SJSA1 (cell line): ENCODE measurements around the gene MAN2A1. TPM values are rescaled to one million over a fixed set of nuclear protein-coding genes. Genes with fewer than 3 reads are reported as not detected.

Experiments used
- DNase-seq, 2 experiments: peaks; one replicate each; pipeline ENCODE4 v3.0.0-alpha.2; 2015 to 2020; ENCODE audit warnings: low spot score in 2 of 2, low read depth in 1 of 2
- H3K27ac ChIP-seq: fragments of 250-450 bp; sonication (Bioruptor Pico); 2 replicates; pipeline ENCODE4 v1.5.1; 2020; ENCODE audit warnings: mild to moderate bottlenecking, moderate library complexity
- H3K27me3 ChIP-seq: fragments of 250-450 bp; sonication (Bioruptor Pico); replicated peaks from 2 replicates; pipeline ENCODE4 v1.5.1; 2020; ENCODE audit warnings: mild to moderate bottlenecking, moderate library complexity
- H3K36me3 ChIP-seq: fragments of 250-450 bp; sonication (Bioruptor Pico); 2 replicates; pipeline ENCODE4 v1.5.1; 2020; ENCODE audit warnings: mild to moderate bottlenecking
- H3K4me1 ChIP-seq: fragments of 250-450 bp; sonication (Bioruptor Pico); replicated peaks from 2 replicates; pipeline ENCODE4 v1.6.1; 2021; ENCODE audit warnings: mild to moderate bottlenecking
- H3K4me3 ChIP-seq: fragments of 250-450 bp; sonication (Bioruptor Pico); 2 replicates; pipeline ENCODE4 v1.5.1; 2020; ENCODE audit warnings: mild to moderate bottlenecking
- H3K9me3 ChIP-seq: fragments of 250-450 bp; sonication (Bioruptor Pico); replicated peaks from 2 replicates; pipeline ENCODE4 v1.5.1; 2020; ENCODE audit warnings: mild to moderate bottlenecking
- total RNA-seq: library from RNA; depleted of rRNA; stranded (reverse); fragments of >200 nt; shearing (Covaris generic); gene quantifications from 2 replicates; pipeline ENCODE4 v1.2.3, GENCODE V29; 2014

The MAN2A1 gene
- total RNA-seq, 1 experiment from 2014 or later = 112 TPM

DNA sequence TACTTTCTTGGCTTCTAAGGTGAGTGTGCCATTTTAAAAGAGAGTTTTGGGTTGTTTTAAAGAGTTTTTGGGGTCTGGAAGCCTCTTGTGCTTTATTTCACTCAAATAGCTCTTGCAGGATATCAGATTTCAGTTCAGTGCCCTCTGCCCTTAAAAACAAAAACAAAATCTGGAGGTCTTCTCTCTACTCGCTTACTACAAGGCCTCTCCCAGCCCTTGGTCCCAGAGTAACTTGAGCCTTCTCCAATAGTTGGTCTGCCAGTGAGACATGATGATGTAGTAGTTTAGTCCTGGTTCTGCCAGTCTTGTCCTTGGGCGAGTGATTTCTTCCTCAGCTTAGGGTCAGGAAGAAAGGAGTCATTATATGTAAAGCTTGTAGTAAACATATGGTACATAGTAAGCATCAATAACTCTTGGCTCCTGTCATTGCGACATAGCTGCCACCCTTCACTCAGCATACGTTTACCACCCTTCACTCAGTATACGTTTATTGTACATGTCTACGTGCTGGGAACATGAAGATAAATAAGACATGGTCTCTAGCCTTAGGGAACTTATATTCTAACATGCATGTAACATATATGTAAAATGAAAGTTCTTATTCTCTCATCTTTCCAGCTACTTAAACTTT, 147.6 kb downstream of the MAN2A1 start:
- peaks cover 37% of the 10 kb centered on the region for H3K36me3 ChIP-seq
- no peaks in the 10 kb centered on the region for H3K9me3 ChIP-seq
- H3K27me3 ChIP-seq = no peaks in the 10 kb centered on the region
- H3K4me3 ChIP-seq = no peak overlapping the region
- H3K4me1 ChIP-seq = 0 out of 2 replicates have a peak, but pooled peaks cover 5% of the 10 kb centered on the region
- H3K27ac ChIP-seq = no peak overlapping the region
- no peak for DNase-seq

DNA sequence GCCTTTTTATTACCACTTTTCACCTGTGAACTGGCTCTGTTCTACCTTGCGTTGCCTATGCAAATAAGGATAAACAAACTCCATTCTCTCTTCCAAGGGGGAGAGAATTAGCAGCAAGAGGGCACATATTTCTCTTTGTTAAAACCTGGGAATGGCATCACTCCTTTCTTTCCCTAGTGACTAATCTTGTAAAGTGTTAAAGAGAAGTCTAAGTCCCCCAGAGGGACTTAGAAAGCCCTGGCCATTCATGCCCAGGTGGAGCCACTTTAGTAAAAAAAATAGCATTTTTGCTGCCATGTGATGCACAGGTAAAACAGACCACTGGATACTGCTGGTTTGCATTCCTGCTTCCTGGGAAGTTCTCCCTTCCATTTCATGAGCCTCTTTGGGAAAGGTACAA, 148.4 kb downstream of the MAN2A1 start:
- Histone ChIP-seq H3K36me3 (peaks cover 41% of the 10 kb centered on the region), H3K4me1 (0 out of 2 replicates have a peak, but pooled peaks cover 2% of the 10 kb centered on the region), H3K27me3 (no peaks in the 10 kb centered on the region), H3K9me3 (no peaks in the 10 kb centered on the region), H3K27ac (no peak overlapping the region), H3K4me3 (no peak overlapping the region)
- no peak for DNase-seq

DNA sequence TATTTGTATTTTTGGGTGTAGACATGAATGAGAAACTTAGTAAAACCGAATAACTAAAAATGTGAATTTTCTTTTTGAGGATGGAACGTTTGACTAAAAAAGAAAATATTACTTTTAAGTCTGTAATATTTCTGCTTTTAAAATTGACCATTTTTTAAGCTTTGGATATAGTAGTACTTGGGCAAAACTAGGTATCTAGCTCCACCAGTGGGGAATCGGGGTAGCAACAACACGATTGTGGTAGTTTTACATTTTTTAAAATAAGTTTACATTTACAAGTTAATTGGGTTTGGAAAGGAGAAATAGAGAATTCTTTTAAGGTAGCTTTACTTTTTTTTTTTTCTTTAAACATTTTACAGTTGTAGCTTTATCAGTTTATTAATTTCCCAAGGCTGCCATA, 154.4 kb downstream of the MAN2A1 start:
- no peak overlapping the region for H3K4me3 ChIP-seq
- H3K27ac ChIP-seq = no peak overlapping the region
- H3K9me3 ChIP-seq = no peaks in the 10 kb centered on the region
- H3K36me3 ChIP-seq = peaks cover 67% of the 10 kb centered on the region
- H3K27me3 ChIP-seq = no peaks in the 10 kb centered on the region
- H3K4me1 ChIP-seq = no peaks in the 10 kb centered on the region
- no peak for DNase-seq

DNA sequence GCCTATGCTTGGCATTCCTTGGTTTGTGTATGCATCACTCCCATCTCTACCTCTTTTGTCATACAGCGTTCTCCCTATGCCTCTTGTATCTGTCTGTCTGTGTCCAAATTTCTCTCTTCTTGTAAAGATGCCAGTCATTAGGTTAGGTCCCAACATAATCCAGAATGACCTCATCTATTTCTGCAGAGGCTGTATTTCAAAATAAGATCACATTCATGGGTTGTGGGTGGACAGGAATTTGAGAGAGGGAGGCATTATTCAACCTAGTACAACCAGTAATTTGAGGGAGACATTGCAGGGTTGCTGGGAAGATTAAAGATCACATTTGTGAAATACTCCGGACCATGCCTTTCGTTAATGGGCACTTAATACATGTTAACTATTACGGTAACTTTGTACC, 155.0 kb downstream of the MAN2A1 start:
- Histone ChIP-seq H3K36me3 (peaks cover 70% of the 10 kb centered on the region), H3K27me3 (no peaks in the 10 kb centered on the region), H3K4me3 (no peak overlapping the region), H3K9me3 (no peaks in the 10 kb centered on the region), H3K4me1 (no peaks in the 10 kb centered on the region), H3K27ac (no peak overlapping the region)
- DNase-seq = no peak

DNA sequence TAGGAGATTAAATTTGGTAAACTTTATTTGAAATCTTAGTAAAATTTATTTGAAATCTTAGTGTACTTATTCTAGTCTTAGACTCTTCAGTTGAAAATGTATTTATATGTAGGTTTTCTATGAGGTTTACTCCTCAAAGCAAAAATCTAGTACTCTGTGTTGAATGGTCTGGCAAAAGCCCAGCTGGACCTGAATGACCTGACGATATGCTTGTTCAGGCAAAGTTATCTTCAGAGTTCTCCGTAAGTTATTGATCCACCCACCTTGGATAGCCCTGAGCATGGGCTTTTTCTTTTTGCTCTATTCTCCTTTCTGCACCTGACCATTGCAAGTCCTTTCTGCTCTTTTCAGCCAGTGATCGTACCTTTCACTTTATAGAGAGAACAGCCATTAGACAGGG, 158.4 kb downstream of the MAN2A1 start:
- Histone ChIP-seq H3K9me3 (no peaks in the 10 kb centered on the region), H3K4me1 (peaks cover 17% of the 10 kb centered on the region), H3K36me3 (peaks cover 78% of the 10 kb centered on the region), H3K27me3 (no peaks in the 10 kb centered on the region), H3K27ac (no peak overlapping the region), H3K4me3 (no peak overlapping the region)
- DNase-seq = no peak

DNA sequence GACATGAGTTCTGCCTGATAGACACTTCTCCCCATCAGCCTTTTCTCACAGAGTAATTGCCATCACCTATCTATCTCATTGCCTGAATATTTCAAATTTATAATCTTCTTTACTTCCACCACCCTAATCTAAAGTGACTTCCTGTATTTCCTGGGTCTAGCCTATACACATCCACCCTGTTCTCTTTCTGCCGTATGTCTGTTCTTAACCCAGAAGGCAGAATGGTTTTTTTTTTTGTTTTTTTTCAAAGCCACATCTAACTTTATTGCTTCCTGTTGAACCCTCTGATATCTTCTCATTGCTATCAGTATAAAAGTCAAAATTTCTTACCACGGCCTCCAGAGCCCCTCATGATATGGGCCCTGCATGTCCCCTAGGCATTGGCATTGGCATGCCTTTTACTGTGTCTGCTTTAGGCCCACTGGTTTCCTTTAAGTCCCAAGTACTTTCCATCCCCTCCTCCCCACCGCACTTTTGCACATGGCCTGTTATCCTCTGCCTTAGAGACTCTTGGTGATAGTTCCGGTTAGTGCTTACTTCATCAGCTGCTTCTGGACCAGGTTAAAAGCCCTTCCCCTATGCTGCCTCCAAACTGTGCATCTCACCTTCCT, 159.9 kb downstream of the MAN2A1 start:
- no peaks in the 10 kb centered on the region for H3K27me3 ChIP-seq
- H3K4me3 ChIP-seq = no peak overlapping the region
- H3K36me3 ChIP-seq = peaks cover 71% of the 10 kb centered on the region
- no peak for DNase-seq
- H3K9me3 ChIP-seq = no peaks in the 10 kb centered on the region
- H3K4me1 ChIP-seq = peaks cover 20% of the 10 kb centered on the region
- H3K27ac ChIP-seq = no peak overlapping the region

DNA sequence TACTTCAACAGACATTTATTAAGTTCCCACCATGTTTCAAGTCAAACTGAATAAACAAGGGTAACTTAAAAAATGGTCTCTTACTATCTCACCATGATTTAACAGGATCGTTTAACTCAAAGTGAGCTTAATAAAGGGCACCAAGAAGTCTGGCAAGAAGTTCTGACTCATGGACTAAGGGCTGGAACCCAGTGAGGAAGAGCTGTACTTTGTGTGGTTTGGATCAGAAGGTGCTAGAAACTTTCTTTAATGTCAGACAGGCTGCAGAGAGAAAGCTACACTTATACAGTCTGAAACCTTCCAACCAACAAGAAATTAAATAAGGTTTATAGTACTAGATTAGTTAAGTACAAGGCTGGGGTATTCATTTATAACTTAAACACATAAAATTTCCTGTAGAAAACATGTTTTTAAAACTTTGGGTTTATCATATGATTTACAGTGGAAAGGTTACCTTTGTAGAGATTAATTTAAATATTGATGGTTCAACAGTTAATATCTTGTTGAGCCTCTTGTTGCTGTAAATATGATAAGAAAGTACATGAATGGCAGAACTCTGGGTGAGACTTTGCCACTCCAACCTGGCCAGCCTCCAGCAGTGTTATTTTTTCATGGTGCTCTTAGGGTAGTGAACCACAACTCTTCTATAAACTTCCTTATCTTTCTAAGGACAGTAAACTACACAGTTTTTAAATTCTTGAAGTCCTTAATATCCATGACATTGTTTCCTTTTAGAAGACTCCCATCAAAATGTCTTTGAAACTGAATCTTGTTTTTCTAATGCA, 162.8 kb downstream of the MAN2A1 start:
- H3K4me1 ChIP-seq = peaks cover 23% of the 10 kb centered on the region
- peaks cover 77% of the 10 kb centered on the region for H3K36me3 ChIP-seq
- H3K27me3 ChIP-seq = no peaks in the 10 kb centered on the region
- H3K27ac ChIP-seq = peak overlapping the region; percentile 15
- H3K4me3 ChIP-seq = no peak overlapping the region
- no peaks in the 10 kb centered on the region for H3K9me3 ChIP-seq
- DNase-seq = peak in 1 of 2 experiments; percentile 55

DNA sequence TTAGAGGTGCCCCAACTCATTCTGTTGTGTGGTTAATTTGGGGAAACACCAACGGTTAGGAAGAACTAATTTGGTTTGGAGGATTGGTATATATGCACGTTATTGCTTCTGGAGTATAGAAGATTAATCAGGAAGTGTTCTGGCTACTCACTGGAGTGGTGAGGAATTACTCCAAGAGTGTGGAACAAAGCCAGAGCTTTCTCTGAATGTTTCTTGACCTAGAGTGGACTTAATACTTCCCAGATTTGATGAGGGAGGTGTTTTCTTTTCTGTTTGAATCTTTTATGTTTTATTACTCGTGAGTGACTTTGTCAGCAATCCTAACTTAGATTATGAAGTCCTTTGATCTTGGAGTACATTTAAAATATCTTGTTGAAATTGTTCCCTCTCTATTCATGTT, 163.7 kb downstream of the MAN2A1 start:
- Histone ChIP-seq H3K27me3 (no peaks in the 10 kb centered on the region), H3K27ac (no peak overlapping the region), H3K9me3 (no peaks in the 10 kb centered on the region), H3K36me3 (peaks cover 78% of the 10 kb centered on the region), H3K4me3 (no peak overlapping the region), H3K4me1 (peaks cover 23% of the 10 kb centered on the region)
- no peak for DNase-seq

DNA sequence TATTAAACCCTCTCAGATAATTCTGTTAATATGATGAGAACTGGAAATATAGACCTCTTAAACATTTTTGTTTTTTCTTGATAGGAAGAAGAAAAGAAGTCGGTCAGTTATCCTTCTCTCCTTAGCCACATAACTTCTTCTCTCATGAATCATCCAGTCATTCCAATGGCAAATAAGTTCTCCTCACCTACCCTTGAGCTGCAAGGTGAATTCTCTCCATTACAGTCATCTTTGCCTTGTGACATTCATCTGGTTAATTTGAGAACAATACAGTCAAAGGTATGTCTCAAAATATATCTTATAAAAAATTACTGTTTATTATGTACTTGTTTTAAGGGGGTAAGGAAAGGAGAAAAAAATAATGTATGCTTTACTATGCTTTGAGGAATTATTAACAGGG, 165.3 kb downstream of the MAN2A1 start:
- H3K4me3 ChIP-seq = no peak overlapping the region
- H3K4me1 ChIP-seq = peaks cover 23% of the 10 kb centered on the region
- DNase-seq = no peak
- H3K36me3 ChIP-seq = peaks cover 73% of the 10 kb centered on the region
- no peak overlapping the region for H3K27ac ChIP-seq
- H3K9me3 ChIP-seq = no peaks in the 10 kb centered on the region
- H3K27me3 ChIP-seq = no peaks in the 10 kb centered on the region

DNA sequence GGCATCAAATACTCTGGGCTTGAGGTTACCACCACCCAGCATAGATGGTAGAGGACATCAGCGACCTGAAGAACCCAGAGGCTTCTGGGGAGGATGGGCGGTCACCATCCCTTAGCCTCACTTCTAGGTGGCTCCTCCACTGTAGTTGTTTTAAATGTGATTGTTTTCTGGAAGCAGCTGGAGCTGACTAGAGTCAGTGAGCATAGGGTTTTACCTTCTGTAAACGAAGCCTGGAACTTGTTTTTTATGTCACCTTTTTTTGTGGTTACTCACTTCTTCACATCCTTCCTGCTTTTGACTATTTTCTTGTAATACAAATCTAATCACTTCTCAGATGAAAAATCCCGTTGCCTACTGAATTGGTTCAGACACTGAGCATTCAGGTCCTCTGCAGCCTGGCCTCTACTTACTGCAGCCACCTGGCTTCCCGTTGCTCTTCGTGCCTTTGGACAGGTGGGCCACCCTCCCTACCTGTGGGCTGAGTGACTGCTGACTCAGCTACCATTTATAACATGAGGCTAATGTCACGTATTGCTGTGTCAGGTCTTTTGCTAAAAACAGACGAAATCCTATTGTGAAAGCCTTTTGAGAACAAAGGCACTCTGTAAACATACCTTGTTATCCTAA, 167.8 kb downstream of the MAN2A1 start:
- H3K4me1 ChIP-seq = peaks cover 23% of the 10 kb centered on the region
- no peak overlapping the region for H3K4me3 ChIP-seq
- DNase-seq = no peak
- no peaks in the 10 kb centered on the region for H3K27me3 ChIP-seq
- H3K36me3 ChIP-seq = peaks cover 69% of the 10 kb centered on the region
- H3K27ac ChIP-seq = no peak overlapping the region
- no peaks in the 10 kb centered on the region for H3K9me3 ChIP-seq

DNA sequence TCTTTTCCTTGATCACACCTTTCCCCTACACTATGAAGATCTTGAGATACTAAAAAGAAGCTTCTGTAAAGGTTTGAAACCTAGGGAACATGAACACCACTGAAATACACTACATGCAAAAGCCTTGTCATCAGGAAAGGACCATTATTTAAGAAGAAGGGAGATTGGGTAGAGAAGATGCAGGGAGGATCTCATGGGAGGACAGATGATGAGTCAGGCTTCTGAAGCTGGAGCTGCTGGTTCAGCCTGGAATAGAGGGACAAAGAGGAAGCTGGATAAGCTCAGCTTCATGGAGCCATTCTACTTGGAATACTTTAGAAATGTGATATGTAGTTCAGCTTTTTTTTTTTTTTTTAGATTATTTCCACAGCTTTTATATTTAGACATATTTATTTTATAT, 169.8 kb downstream of the MAN2A1 start:
- Histone ChIP-seq H3K4me1 (peaks cover 31% of the 10 kb centered on the region), H3K27ac (no peak overlapping the region), H3K4me3 (no peak overlapping the region), H3K27me3 (no peaks in the 10 kb centered on the region), H3K36me3 (peaks cover 67% of the 10 kb centered on the region), H3K9me3 (no peaks in the 10 kb centered on the region)
- no peak for DNase-seq

DNA sequence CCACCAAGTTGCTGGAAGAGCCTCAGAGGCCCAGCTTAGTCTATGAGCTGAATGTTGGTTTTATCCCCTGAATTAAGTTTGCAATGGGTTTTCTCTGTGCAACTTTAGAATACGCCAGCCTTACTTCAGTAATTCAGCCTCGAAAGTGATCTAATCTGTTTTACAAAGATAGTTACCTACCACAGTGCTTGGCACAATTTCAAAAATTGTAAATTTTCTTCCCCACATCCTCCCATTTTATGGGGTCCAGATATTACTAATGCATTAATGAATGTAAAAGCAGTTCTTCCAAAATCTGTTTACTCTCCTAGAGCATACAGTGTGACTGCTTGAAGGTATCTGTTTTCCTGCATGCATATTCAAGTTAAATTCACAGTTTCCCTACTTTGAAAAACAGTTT, 172.6 kb downstream of the MAN2A1 start:
- H3K9me3 ChIP-seq = no peaks in the 10 kb centered on the region
- H3K27me3 ChIP-seq = no peaks in the 10 kb centered on the region
- no peak overlapping the region for H3K4me3 ChIP-seq
- peaks cover 52% of the 10 kb centered on the region for H3K4me1 ChIP-seq
- peaks cover 58% of the 10 kb centered on the region for H3K36me3 ChIP-seq
- DNase-seq = no peak
- no peak overlapping the region for H3K27ac ChIP-seq

DNA sequence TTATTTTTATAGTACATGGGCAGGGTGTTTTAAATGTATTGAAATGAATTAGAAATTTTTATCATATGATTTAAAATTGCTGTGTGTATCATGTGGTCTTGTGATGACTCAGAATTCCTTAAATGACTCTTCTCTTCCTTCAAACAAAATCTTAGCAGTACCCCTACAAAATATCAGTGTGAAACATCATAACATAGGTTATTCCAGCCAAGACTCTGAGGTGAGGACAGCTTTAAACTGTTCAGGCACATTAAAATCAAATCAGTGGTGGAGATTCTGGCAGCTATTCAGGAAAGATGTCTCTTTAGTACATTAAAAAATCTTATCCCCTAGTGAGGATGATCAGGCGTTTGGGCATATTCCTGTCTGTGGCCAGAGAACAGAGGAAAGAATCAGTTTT, 174.0 kb downstream of the MAN2A1 start:
- H3K9me3 ChIP-seq = no peaks in the 10 kb centered on the region
- H3K27me3 ChIP-seq = no peaks in the 10 kb centered on the region
- peaks cover 56% of the 10 kb centered on the region for H3K4me1 ChIP-seq
- no peak for DNase-seq
- peaks cover 57% of the 10 kb centered on the region for H3K36me3 ChIP-seq
- H3K4me3 ChIP-seq = no peak overlapping the region
- H3K27ac ChIP-seq = no peak overlapping the region

DNA sequence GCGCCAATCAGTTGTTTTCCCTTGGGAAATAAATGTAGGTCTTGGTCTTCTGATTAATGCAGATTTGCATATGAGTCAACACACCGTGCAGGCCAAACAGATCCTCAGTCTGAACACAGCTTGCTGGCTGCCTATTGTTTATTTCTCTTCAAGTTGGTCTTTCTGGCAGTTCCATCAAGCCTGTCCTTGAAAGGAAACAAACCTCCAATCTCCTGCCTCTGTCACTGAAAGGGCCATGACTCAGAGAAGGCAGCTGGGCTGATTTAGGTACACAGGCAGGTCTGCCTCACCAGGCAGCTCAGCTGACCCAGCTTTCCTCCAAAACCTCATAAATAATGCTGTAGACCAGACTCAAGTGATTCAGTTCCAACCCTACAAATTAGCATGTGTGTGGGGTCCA, 175.9 kb downstream of the MAN2A1 start:
- H3K27me3 ChIP-seq = no peaks in the 10 kb centered on the region
- peak; percentile 93 for DNase-seq
- H3K9me3 ChIP-seq = no peaks in the 10 kb centered on the region
- H3K4me3 ChIP-seq = no peak overlapping the region
- peaks cover 55% of the 10 kb centered on the region for H3K36me3 ChIP-seq
- H3K4me1 ChIP-seq = peaks cover 56% of the 10 kb centered on the region
- H3K27ac ChIP-seq = peak overlapping the region; percentile 83
